Breast epithelium (tissue), 3 donors: Measurements from ENCODE around the gene HSDL2.

Source experiments
- POLR2A ChIP-seq: fragments of 450-650 bp; IDR thresholded peaks from one replicate; pipeline ENCODE4 v1.6.1; 2016; ENCODE audit warnings: antibody characterized with exemption, mild to moderate bottlenecking, moderate library complexity
- POLR2AphosphoS5 ChIP-seq, 3 donors: sonication (generic); formaldehyde crosslinking; IDR thresholded peaks; one replicate each; pipeline ENCODE4 v1.6.1; 2017; ENCODE audit warnings: antibody characterized with exemption in 3 of 3
- TF ChIP-seq, protein P1 (sequence below), 3 donors: fragments of 450-650 bp; IDR thresholded peaks; one replicate each; pipeline ENCODE4 v1.5.1; 2016 to 2017; ENCODE audit warnings: antibody characterized with exemption in 3 of 3, mild to moderate bottlenecking in 3 of 3, moderate library complexity in 3 of 3

GRCh38 chr9:112447283-112447761 is 67.4 kb downstream of the HSDL2 start:
- TF ChIP-seq, protein P1, sequence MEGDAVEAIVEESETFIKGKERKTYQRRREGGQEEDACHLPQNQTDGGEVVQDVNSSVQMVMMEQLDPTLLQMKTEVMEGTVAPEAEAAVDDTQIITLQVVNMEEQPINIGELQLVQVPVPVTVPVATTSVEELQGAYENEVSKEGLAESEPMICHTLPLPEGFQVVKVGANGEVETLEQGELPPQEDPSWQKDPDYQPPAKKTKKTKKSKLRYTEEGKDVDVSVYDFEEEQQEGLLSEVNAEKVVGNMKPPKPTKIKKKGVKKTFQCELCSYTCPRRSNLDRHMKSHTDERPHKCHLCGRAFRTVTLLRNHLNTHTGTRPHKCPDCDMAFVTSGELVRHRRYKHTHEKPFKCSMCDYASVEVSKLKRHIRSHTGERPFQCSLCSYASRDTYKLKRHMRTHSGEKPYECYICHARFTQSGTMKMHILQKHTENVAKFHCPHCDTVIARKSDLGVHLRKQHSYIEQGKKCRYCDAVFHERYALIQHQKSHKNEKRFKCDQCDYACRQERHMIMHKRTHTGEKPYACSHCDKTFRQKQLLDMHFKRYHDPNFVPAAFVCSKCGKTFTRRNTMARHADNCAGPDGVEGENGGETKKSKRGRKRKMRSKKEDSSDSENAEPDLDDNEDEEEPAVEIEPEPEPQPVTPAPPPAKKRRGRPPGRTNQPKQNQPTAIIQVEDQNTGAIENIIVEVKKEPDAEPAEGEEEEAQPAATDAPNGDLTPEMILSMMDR (IDR thresholded peaks at IDR 0.05): no peak
- TF ChIP-seq POLR2A (no peak), POLR2AphosphoS5 (IDR thresholded peaks at IDR 0.05) (no peak)
